ENCODE measurements around the gene B4GAT1. TPM values are rescaled to one million over a fixed set of nuclear protein-coding genes. Genes with fewer than 3 reads are reported as not detected.

B4GAT1 gene
- total and polyA plus RNA-seq, 10 of the 15 experiments (the other 5 are each of a cell fraction or from before 2014, with no cell fraction given): 0.55 to 11.1 (median 4.3) TPM

GRCh38 chr11:66302656-66303055 lies 44.8 kb downstream of the B4GAT1 start (continued):
- TF ChIP-seq, protein P1, sequence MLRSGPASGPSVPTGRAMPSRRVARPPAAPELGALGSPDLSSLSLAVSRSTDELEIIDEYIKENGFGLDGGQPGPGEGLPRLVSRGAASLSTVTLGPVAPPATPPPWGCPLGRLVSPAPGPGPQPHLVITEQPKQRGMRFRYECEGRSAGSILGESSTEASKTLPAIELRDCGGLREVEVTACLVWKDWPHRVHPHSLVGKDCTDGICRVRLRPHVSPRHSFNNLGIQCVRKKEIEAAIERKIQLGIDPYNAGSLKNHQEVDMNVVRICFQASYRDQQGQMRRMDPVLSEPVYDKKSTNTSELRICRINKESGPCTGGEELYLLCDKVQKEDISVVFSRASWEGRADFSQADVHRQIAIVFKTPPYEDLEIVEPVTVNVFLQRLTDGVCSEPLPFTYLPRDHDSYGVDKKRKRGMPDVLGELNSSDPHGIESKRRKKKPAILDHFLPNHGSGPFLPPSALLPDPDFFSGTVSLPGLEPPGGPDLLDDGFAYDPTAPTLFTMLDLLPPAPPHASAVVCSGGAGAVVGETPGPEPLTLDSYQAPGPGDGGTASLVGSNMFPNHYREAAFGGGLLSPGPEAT (IDR thresholded peaks at IDR 0.05; ENCODE audit: low read depth): no peak
- TF ChIP-seq STAT1 (conservative IDR thresholded peaks at IDR 0.05): no peak
- no peak for TF ChIP-seq PBX3 (IDR thresholded peaks at IDR 0.05; ENCODE audit: insufficient replicate concordance, low read depth, low read length)

DNA sequence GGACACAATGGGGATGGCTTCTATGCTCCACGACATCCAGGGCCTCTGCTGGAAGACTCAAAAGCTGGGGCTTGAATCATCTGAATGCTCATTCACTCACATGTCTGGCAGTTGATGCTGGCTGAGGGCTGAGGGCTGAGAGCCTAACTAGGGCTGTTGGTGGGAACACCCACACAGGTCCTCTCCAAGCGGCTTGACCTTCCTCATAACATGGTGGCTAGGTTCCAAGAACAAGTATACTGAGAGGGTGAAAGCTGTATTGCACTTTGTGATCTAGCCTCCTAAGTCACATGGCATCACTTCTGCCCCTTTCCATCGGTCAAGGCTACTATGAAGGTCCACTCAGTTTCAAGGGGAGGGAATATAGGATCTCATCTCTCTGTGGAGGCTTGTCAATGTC lies 48.2 kb downstream of the B4GAT1 start:
- no peaks in the 10 kb centered on the region for H3K9me3 ChIP-seq (replicated peaks; ENCODE audit: control insufficient read depth, insufficient read depth, low read length)
- H3K36me3 ChIP-seq (ENCODE audit: control insufficient read depth in 2 of 2, insufficient read depth in 2 of 2, low read length in 1 of 2): no peaks in the 10 kb centered on the region
- TF ChIP-seq MTA3 (IDR thresholded peaks at IDR 0.05; ENCODE audit: borderline replicate concordance, low read length): no peak
- TF ChIP-seq, protein P2, sequence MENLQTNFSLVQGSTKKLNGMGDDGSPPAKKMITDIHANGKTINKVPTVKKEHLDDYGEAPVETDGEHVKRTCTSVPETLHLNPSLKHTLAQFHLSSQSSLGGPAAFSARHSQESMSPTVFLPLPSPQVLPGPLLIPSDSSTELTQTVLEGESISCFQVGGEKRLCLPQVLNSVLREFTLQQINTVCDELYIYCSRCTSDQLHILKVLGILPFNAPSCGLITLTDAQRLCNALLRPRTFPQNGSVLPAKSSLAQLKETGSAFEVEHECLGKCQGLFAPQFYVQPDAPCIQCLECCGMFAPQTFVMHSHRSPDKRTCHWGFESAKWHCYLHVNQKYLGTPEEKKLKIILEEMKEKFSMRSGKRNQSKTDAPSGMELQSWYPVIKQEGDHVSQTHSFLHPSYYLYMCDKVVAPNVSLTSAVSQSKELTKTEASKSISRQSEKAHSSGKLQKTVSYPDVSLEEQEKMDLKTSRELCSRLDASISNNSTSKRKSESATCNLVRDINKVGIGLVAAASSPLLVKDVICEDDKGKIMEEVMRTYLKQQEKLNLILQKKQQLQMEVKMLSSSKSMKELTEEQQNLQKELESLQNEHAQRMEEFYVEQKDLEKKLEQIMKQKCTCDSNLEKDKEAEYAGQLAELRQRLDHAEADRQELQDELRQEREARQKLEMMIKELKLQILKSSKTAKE (IDR thresholded peaks at IDR 0.05; ENCODE audit: low read depth, poor library complexity, severe bottlenecking): no peak
- no peak for TF ChIP-seq SIX5 (IDR thresholded peaks at IDR 0.05; ENCODE audit: low read depth, low read length, severe bottlenecking)
- TF ChIP-seq EGR1 (IDR thresholded peaks at IDR 0.05; ENCODE audit: borderline replicate concordance in 1 of 2, low read depth in 2 of 2, low read length in 2 of 2): no peak
- TF ChIP-seq YBX1 (IDR thresholded peaks at IDR 0.05): no peak
- TF ChIP-seq CHD1 (IDR thresholded peaks at IDR 0.05; ENCODE audit: low read depth, low read length): no peak
- no peak for TF ChIP-seq E2F8 (IDR thresholded peaks at IDR 0.05; ENCODE audit: low read depth, partially characterized antibody)
- TF ChIP-seq SREBF1 (IDR thresholded peaks at IDR 0.05; ENCODE audit: low read length): no peak
- no peak for TF ChIP-seq ZSCAN29 (IDR thresholded peaks at IDR 0.05)
- TF ChIP-seq USF2 (IDR thresholded peaks at IDR 0.05; ENCODE audit: borderline replicate concordance, low read depth, low read length): no peak
- intact Hi-C loops (cut with micrococcal nuclease; ENCODE audit: unreplicated experiment): no loop called here
- H3K27ac ChIP-seq (ENCODE audit: control insufficient read depth, insufficient read depth): no peak overlapping the region
- in situ Hi-C loops (cut with MboI): no loop called here
- WGBS (ENCODE audit: insufficient coverage, insufficient replicate concordance, low lambda C conversion rate, missing lambda C conversion rate): 38% methylated on average over 3 of the region's 3 CpGs
- H3K4me3 ChIP-seq: no peak overlapping the region
- H3K4me1 ChIP-seq (ENCODE audit: control insufficient read depth, insufficient read depth, low read length): no peaks in the 10 kb centered on the region
- RAD21 ChIA-PET (ENCODE audit: unreplicated experiment): no interaction called here
- peaks cover 0 to 2% of the 10 kb centered on the region in 2 experiments; a peak in 1 of 4 replicates for H3K27me3 ChIP-seq (replicated peaks in 1 of 2; ENCODE audit: control insufficient read depth in 2 of 2, insufficient read depth in 2 of 2, low read length in 1 of 2)
- no peak overlapping the region for H3K4me2 ChIP-seq (ENCODE audit: control insufficient read depth, insufficient read depth)
- ATAC-seq (no peak), FAIRE-seq (no peak), DNase-seq (ENCODE audit: low read depth, low spot score) (no peak)
- H3K9ac ChIP-seq (ENCODE audit: control insufficient read depth, insufficient read depth, low read length): no peak overlapping the region
- SMC1A ChIA-PET (ENCODE audit: uncharacterized antibody, unreplicated experiment): interaction anchor here (0.6 kb wide), 1 partner anchor 415 kb away, joined by 3 read pairs; no protein-coding TSS in a partner anchor
- no peaks in the 10 kb centered on the region for H3K79me2 ChIP-seq (ENCODE audit: control insufficient read depth, insufficient read depth, low read length)
- H4K20me1 ChIP-seq (ENCODE audit: control insufficient read depth, insufficient read depth): no peaks in the 10 kb centered on the region
- H2AFZ ChIP-seq (ENCODE audit: control insufficient read depth, low read depth, low read length): no peak overlapping the region
- POLR2A ChIA-PET: no interaction called here
- CTCF ChIA-PET: interaction anchor here (1.4 to 4.2 kb wide), 3 partner anchors 13 to 90 kb away, joined by 4 to 25 read pairs (median 7); no protein-coding TSS in a partner anchor
- BruUV-seq (replicated peaks): no TSS peak
